GM18873 (cell line): Measurements from ENCODE around the gene SLC12A4.

ENCODE experiments used
- ATAC-seq: cut with Tn5 transposase; IDR thresholded peaks from one replicate; pipeline ENCODE4 v1.9.1; 2021; ENCODE audit warnings: mild to moderate bottlenecking, moderate library complexity, moderate number of reproducible peaks; ENCODE audit not compliant: unreplicated experiment, low FRiP score

Gene SLC12A4

GRCh38 chr16:67909056-67909742 is 59.2 kb downstream of the SLC12A4 start:
- ATAC-seq, result no peak

GRCh38 chr16:67907397-67908180 is 60.8 kb downstream of the SLC12A4 start:
- ATAC-seq, result no peak

GRCh38 chr16:67902831-67903230 is 65.6 kb downstream of the SLC12A4 start:
- ATAC-seq, result no peak

- ATAC-seq, result no peak
These were observed 66.7 kb downstream of the SLC12A4 start for GRCh38 chr16:67901734-67902133.

- ATAC-seq, result no peak
These were observed 71.2 kb downstream of the SLC12A4 start for GRCh38 chr16:67897231-67897630.

- ATAC-seq, result peak; percentile 19
These were observed 74.6 kb downstream of the SLC12A4 start for GRCh38 chr16:67893743-67894399.
